HepG2 (cell line): ENCODE data around the gene HCK. TPM values are rescaled to one million over a fixed set of nuclear protein-coding genes. Genes with fewer than 3 reads are reported as not detected.
A peak's percentile ranks its signal among the peaks of the same experiment; 100 is the strongest.

Experiments
- HHEX ChIP-seq: IDR thresholded peaks from 2 replicates; pipeline ENCODE4 v1.6.1; 2016; ENCODE audit warnings: control low read depth
- KMT2A ChIP-seq: sonication (generic); formaldehyde crosslinking; IDR thresholded peaks from 2 replicates; pipeline ENCODE4 v1.4.0; 2020; ENCODE audit warnings: missing genetic modification reagents
- NFATC3 ChIP-seq: sonication (generic); formaldehyde crosslinking; IDR thresholded peaks from 2 replicates; pipeline ENCODE4 v1.5.1; 2020; ENCODE audit warnings: mild to moderate bottlenecking, missing genetic modification reagents
- POLR2G ChIP-seq: fragments of 200-400 bp; formaldehyde crosslinking; IDR thresholded peaks from 2 replicates; pipeline ENCODE4 v1.6.1; 2018; ENCODE audit warnings: mild to moderate bottlenecking, low read depth, low read length, moderate library complexity
- RARA ChIP-seq: IDR thresholded peaks from 2 replicates; pipeline ENCODE4 v1.6.1; 2016; ENCODE audit warnings: missing genetic modification reagents, missing compliant biosample characterization
- YEATS2 ChIP-seq: sonication (generic); formaldehyde crosslinking; IDR thresholded peaks from 2 replicates; pipeline ENCODE4 v1.4.0; 2020; ENCODE audit warnings: missing genetic modification reagents, borderline replicate concordance
- ZBTB7A ChIP-seq: sonication (generic); formaldehyde crosslinking; IDR thresholded peaks from 2 replicates; pipeline ENCODE4 v1.8.0; 2022; ENCODE audit warnings: mild to moderate bottlenecking, missing genetic modification reagents
- ZMYM3 ChIP-seq: sonication (generic); formaldehyde crosslinking; IDR thresholded peaks from 2 replicates; pipeline ENCODE4 v1.5.1; 2020; ENCODE audit warnings: mild to moderate bottlenecking, missing genetic modification reagents
- ZNF510 ChIP-seq: sonication (generic); formaldehyde crosslinking; IDR thresholded peaks from 2 replicates; pipeline ENCODE4 v1.4.0; 2020; ENCODE audit warnings: low read depth, mild to moderate bottlenecking, missing genetic modification reagents
- ZNF652 ChIP-seq: IDR thresholded peaks from 2 replicates; pipeline ENCODE4 v1.6.1; 2016; ENCODE audit warnings: low read depth, borderline replicate concordance
- polyA plus RNA-seq, 8 experiments: library from polyadenylated mRNA; depleted of rRNA in 3 of 8; stranded (reverse) in 7 of 8; unstranded in 1 of 8; fragments of >200 nt; fragmentation: Illumina TruSeq in 4 of 8; extraction: Trizol in 4 of 8; gene quantifications; 2 replicates each; pipeline versions ENCODE4 v1.2.1 to v1.2.3, GENCODE V29; 2011 to 2016; ENCODE audit warnings: low read depth in 4 of 8, missing spikeins in 1 of 8, mixed read lengths in 1 of 8; ENCODE audit not compliant: insufficient read depth in 1 of 8
- total RNA-seq, 5 experiments: library from RNA; depleted of rRNA; stranded (reverse); fragments of >200 nt; fragmentation: Illumina TruSeq; extraction: Trizol; gene quantifications; 2 replicates each; pipeline ENCODE4 v1.2.3, GENCODE V29; 2016; ENCODE audit warnings: low read depth in 1 of 5
- TF ChIP-seq, protein P1 (sequence below): sonication (generic); formaldehyde crosslinking; IDR thresholded peaks from 2 replicates; pipeline ENCODE4 v1.4.0; 2020; ENCODE audit warnings: missing genetic modification reagents
- TF ChIP-seq, protein P2 (sequence below): sonication (generic); formaldehyde crosslinking; IDR thresholded peaks from 2 replicates; pipeline ENCODE4 v1.8.1; 2023; ENCODE audit warnings: missing genetic modification reagents, mild to moderate bottlenecking, borderline replicate concordance
- TF ChIP-seq, protein P3 (sequence below): sonication (generic); formaldehyde crosslinking; IDR thresholded peaks from 2 replicates; pipeline ENCODE4 v1.4.0; 2020; ENCODE audit warnings: missing genetic modification reagents
- TF ChIP-seq, protein P4 (sequence below): sonication (generic); formaldehyde crosslinking; IDR thresholded peaks from 2 replicates; pipeline ENCODE4 v1.8.0; 2022; ENCODE audit warnings: missing genetic modification reagents, mild to moderate bottlenecking, inconsistent platforms, borderline replicate concordance
- TF ChIP-seq, protein P5 (sequence below), 2 experiments: sonication (generic) in 1 of 2; formaldehyde crosslinking in 1 of 2; IDR thresholded peaks; 2 replicates each; pipeline versions ENCODE4 v1.4.0 to v1.6.1; 2016 to 2020; ENCODE audit warnings: borderline replicate concordance in 1 of 2, low read depth in 1 of 2, mild to moderate bottlenecking in 1 of 2, missing genetic modification reagents in 1 of 2
- TF ChIP-seq, protein P6 (sequence below): sonication (generic); formaldehyde crosslinking; IDR thresholded peaks from 2 replicates; pipeline ENCODE4 v1.4.0; 2020; ENCODE audit warnings: missing genetic modification reagents

Gene HCK
- total and polyA plus RNA-seq, 2 of the 13 experiments (the other 11 are each of a cell fraction or from before 2014, with no cell fraction given) = 0.04 TPM; not detected in 1

DNA sequence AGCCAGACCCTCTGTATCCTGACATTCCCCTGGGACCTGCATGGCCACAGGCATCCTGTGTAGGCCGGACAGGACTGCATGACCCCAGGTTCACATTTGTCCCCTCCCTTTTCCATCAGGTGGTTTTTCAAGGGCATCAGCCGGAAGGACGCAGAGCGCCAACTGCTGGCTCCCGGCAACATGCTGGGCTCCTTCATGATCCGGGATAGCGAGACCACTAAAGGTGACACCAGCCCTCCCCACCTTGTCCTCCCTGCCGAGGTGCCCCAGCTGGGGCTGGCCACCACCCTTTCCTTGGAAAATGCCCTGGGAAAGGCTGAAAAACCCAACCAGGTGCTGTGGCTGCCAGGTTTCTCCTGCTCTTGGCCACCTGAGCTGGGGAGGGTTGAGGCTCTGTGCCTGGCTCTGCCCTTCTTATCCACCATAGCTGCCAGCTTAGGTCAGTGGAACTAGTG is 27.6 kb downstream of the HCK start (continued):
- TF ChIP-seq, protein P1, sequence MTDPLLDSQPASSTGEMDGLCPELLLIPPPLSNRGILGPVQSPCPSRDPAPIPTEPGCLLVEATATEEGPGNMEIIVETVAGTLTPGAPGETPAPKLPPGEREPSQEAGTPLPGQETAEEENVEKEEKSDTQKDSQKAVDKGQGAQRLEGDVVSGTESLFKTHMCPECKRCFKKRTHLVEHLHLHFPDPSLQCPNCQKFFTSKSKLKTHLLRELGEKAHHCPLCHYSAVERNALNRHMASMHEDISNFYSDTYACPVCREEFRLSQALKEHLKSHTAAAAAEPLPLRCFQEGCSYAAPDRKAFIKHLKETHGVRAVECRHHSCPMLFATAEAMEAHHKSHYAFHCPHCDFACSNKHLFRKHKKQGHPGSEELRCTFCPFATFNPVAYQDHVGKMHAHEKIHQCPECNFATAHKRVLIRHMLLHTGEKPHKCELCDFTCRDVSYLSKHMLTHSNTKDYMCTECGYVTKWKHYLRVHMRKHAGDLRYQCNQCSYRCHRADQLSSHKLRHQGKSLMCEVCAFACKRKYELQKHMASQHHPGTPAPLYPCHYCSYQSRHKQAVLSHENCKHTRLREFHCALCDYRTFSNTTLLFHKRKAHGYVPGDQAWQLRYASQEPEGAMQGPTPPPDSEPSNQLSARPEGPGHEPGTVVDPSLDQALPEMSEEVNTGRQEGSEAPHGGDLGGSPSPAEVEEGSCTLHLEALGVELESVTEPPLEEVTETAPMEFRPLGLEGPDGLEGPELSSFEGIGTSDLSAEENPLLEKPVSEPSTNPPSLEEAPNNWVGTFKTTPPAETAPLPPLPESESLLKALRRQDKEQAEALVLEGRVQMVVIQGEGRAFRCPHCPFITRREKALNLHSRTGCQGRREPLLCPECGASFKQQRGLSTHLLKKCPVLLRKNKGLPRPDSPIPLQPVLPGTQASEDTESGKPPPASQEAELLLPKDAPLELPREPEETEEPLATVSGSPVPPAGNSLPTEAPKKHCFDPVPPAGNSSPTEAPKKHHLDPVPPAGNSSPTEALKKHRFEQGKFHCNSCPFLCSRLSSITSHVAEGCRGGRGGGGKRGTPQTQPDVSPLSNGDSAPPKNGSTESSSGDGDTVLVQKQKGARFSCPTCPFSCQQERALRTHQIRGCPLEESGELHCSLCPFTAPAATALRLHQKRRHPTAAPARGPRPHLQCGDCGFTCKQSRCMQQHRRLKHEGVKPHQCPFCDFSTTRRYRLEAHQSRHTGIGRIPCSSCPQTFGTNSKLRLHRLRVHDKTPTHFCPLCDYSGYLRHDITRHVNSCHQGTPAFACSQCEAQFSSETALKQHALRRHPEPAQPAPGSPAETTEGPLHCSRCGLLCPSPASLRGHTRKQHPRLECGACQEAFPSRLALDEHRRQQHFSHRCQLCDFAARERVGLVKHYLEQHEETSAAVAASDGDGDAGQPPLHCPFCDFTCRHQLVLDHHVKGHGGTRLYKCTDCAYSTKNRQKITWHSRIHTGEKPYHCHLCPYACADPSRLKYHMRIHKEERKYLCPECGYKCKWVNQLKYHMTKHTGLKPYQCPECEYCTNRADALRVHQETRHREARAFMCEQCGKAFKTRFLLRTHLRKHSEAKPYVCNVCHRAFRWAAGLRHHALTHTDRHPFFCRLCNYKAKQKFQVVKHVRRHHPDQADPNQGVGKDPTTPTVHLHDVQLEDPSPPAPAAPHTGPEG = 0 out of 2 replicates have a peak, but pooled peaks have one; percentile 51
- peak; percentile 76 for TF ChIP-seq RARA (CRISPR knock-in tag)
- TF ChIP-seq NFATC3 = no peak
- no peak for TF ChIP-seq ZNF652 (CRISPR knock-in tag)
- peak; percentile 74 for TF ChIP-seq ZMYM3 (CRISPR knock-in tag)
- TF ChIP-seq, protein P2, sequence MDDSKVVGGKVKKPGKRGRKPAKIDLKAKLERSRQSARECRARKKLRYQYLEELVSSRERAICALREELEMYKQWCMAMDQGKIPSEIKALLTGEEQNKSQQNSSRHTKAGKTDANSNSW = 0 out of 2 replicates have a peak, but pooled peaks have one; percentile 21
- no peak for TF ChIP-seq HHEX (CRISPR knock-in tag)
- no peak for TF ChIP-seq ZNF510 (CRISPR knock-in tag)
- TF ChIP-seq, protein P3, sequence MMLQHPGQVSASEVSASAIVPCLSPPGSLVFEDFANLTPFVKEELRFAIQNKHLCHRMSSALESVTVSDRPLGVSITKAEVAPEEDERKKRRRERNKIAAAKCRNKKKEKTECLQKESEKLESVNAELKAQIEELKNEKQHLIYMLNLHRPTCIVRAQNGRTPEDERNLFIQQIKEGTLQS = no peak; the same call in 1 of the 2 replicates
- TF ChIP-seq POLR2G = no peak
- TF ChIP-seq KMT2A = no peak
- TF ChIP-seq ZBTB7A (CRISPR knock-in tag) = no peak
- TF ChIP-seq, protein P4, sequence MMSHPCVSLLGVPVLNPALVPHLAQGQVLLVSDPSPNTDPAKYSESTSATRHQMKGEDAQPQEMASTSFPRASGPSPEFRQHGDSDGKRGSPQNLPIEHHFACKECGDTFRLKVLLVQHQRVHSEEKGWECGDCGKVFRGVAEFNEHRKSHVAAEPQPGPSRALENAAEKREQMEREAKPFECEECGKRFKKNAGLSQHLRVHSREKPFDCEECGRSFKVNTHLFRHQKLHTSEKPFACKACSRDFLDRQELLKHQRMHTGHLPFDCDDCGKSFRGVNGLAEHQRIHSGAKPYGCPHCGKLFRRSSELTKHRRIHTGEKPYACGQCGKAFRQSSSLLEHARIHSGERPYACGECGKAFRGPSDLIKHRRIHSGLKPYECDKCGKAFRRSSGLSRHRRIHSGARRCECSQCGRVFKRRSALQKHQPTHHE = 0 out of 2 replicates have a peak, but pooled peaks have one; percentile 19
- TF ChIP-seq, protein P5, sequence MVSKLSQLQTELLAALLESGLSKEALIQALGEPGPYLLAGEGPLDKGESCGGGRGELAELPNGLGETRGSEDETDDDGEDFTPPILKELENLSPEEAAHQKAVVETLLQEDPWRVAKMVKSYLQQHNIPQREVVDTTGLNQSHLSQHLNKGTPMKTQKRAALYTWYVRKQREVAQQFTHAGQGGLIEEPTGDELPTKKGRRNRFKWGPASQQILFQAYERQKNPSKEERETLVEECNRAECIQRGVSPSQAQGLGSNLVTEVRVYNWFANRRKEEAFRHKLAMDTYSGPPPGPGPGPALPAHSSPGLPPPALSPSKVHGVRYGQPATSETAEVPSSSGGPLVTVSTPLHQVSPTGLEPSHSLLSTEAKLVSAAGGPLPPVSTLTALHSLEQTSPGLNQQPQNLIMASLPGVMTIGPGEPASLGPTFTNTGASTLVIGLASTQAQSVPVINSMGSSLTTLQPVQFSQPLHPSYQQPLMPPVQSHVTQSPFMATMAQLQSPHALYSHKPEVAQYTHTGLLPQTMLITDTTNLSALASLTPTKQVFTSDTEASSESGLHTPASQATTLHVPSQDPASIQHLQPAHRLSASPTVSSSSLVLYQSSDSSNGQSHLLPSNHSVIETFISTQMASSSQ (IDR thresholded peaks at IDR 0.05; ENCODE audit: low read depth) = no peak
- TF ChIP-seq, protein P5 (CRISPR knock-in tag; IDR thresholded peaks at IDR 0.05; ENCODE audit: borderline replicate concordance) = 0 out of 2 replicates have a peak, but pooled peaks have one; percentile 42
- peak; percentile 74; the same call in 1 of the 2 replicates for TF ChIP-seq YEATS2
- TF ChIP-seq, protein P6, sequence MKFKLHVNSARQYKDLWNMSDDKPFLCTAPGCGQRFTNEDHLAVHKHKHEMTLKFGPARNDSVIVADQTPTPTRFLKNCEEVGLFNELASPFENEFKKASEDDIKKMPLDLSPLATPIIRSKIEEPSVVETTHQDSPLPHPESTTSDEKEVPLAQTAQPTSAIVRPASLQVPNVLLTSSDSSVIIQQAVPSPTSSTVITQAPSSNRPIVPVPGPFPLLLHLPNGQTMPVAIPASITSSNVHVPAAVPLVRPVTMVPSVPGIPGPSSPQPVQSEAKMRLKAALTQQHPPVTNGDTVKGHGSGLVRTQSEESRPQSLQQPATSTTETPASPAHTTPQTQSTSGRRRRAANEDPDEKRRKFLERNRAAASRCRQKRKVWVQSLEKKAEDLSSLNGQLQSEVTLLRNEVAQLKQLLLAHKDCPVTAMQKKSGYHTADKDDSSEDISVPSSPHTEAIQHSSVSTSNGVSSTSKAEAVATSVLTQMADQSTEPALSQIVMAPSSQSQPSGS (CRISPR knock-in tag) = 0 out of 2 replicates have a peak, but pooled peaks have one; percentile 37
